ENCODE results near the gene THAP7.
"Not testable (repeated sequence)": the region's sequence is repeated elsewhere in the genome, so short reads cannot be mapped to it uniquely, and the experiment has no call there.

Gene THAP7

GRCh38 chr22:21044931-21045584 lies 43.1 kb upstream of the THAP7 start:
- TF ChIP-seq, protein P1, sequence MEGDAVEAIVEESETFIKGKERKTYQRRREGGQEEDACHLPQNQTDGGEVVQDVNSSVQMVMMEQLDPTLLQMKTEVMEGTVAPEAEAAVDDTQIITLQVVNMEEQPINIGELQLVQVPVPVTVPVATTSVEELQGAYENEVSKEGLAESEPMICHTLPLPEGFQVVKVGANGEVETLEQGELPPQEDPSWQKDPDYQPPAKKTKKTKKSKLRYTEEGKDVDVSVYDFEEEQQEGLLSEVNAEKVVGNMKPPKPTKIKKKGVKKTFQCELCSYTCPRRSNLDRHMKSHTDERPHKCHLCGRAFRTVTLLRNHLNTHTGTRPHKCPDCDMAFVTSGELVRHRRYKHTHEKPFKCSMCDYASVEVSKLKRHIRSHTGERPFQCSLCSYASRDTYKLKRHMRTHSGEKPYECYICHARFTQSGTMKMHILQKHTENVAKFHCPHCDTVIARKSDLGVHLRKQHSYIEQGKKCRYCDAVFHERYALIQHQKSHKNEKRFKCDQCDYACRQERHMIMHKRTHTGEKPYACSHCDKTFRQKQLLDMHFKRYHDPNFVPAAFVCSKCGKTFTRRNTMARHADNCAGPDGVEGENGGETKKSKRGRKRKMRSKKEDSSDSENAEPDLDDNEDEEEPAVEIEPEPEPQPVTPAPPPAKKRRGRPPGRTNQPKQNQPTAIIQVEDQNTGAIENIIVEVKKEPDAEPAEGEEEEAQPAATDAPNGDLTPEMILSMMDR (IDR thresholded peaks at IDR 0.05), result no peak
- no peak for TF ChIP-seq ZFX (IDR thresholded peaks at IDR 0.05; ENCODE audit: borderline replicate concordance)
- H3K27ac ChIP-seq, result no peak overlapping the region

GRCh38 chr22:21043860-21044535 lies 42.1 kb upstream of the THAP7 start:
- TF ChIP-seq, protein P1 (IDR thresholded peaks at IDR 0.05), result no peak
- TF ChIP-seq ZFX (IDR thresholded peaks at IDR 0.05; ENCODE audit: borderline replicate concordance), result no peak
- H3K27ac ChIP-seq, result no peak overlapping the region

DNA sequence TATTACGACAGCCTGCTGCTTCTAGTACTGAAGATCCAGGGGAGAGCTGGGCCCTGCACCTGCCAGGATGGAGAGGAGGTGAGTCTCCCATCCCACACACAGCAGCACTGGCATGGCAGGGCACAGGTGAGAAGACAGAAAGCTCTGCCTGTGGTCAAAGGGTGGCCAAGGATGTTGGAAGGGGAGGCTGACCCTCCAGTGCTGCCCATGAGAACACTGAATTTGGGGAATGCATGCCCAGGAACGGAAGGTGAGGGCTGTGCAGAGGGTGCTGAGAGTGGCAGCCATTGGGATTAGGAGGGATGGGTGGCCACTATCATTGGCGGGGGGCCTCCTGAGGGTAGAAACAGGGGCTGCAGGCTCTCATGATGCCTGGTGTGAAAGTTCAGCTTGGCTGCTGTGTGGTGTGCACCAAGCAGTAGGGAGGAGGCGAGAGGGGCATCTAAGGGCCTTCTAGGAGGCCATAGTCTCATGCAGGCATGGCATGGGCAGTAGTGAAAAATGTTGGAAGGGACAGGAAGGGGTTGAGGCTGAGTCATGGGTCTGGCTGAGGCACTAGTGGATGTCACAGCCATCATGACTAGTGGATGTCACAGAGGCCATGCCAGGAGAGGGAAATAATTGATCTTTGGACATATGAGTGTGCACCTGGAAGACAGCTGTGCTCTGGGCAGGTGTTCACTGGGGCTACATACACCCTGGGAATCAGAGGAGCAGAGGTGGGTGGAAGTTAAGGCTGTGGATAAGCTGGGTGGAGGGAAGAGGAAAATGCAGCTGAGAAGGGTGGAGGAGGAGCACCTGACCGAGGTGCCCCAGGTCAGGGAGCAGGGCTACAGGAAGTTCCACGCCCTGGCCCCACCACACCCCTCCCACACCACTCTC lies 41.3 kb upstream of the THAP7 start:
- TF ChIP-seq, protein P1 (IDR thresholded peaks at IDR 0.05), result no peak
- TF ChIP-seq ZFX (IDR thresholded peaks at IDR 0.05; ENCODE audit: borderline replicate concordance), result no peak
- H3K27ac ChIP-seq, result no peak overlapping the region

- H3K27ac ChIP-seq, result no peak overlapping the region
- TF ChIP-seq, protein P1 (IDR thresholded peaks at IDR 0.05), result no peak
- TF ChIP-seq ZFX (IDR thresholded peaks at IDR 0.05; ENCODE audit: borderline replicate concordance), result no peak
These were observed 40.0 kb upstream of the THAP7 start for GRCh38 chr22:21041937-21042336.

DNA sequence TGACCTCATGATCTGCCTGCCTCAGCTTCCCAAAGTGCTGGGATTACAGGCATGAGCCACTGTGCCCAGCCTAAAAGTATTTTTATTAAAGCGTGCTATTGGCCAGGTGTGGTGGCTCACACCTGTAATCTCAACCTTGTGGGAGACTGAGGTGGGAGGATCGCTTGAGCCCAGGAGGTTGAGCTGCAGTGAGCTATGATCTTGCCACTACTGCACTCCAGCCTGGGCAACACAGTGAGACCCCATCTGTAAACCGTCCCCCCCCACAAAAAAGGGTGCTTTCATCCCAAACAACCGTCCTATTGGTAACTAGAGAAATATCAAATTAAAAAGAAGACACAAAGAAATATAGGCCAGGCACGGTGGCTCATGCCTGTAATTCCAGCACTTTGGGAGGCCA lies 37.2 kb upstream of the THAP7 start:
- not testable (repeated sequence) for H3K27ac ChIP-seq

DNA sequence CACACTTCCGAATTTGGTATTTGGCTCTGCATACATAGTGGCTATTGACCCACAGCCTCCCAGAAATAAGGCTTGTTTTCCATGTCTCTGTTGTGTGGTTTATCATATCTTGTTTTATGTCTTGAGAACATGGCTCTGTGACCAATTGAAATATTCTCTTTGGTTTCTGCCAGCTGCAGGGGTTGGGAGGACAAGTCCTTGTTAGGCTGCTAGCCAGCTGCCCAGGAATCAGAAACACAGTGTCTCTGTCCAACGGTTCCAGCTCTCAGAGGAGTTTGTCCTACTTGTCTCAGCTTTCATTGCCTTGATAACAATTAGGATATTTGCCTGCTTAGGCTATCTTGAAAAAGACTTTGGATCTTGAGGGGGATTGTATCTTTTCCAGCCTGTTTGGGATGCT lies 36.5 kb upstream of the THAP7 start:
- no peak for TF ChIP-seq ZFX (IDR thresholded peaks at IDR 0.05; ENCODE audit: borderline replicate concordance)
- TF ChIP-seq, protein P1 (IDR thresholded peaks at IDR 0.05), result no peak
- H3K27ac ChIP-seq, result no peak overlapping the region

GRCh38 chr22:21034989-21035388 lies 33.1 kb upstream of the THAP7 start:
- no peak overlapping the region for H3K27ac ChIP-seq
- TF ChIP-seq, protein P1 (IDR thresholded peaks at IDR 0.05), result no peak
- no peak for TF ChIP-seq ZFX (IDR thresholded peaks at IDR 0.05; ENCODE audit: borderline replicate concordance)
